GM18502 (cell line): ENCODE measurements around the gene SMIM41.

ENCODE experiments used
- ATAC-seq: cut with Tn5 transposase; IDR thresholded peaks from one replicate; pipeline ENCODE4 v1.9.1; 2021; ENCODE audit warnings: mild to moderate bottlenecking; ENCODE audit not compliant: unreplicated experiment, poor library complexity

The SMIM41 gene

GRCh38 chr12:52050116-52050757 is 29.3 kb upstream of the SMIM41 start:
- ATAC-seq = no peak

GRCh38 chr12:52050758-52051541 is 28.6 kb upstream of the SMIM41 start, which contains the start of gene NR4A1:
Gene NR4A1 (plus strand): TSS chr12:52051442. CDS start chr12:52054329, 2,887 bp downstream.
- ATAC-seq = peak; percentile 87

- ATAC-seq = no peak
These were observed 26.9 kb upstream of the SMIM41 start for GRCh38 chr12:52052468-52053186.

GRCh38 chr12:52053536-52054209 is 25.8 kb upstream of the SMIM41 start:
- no peak for ATAC-seq

GRCh38 chr12:52054231-52054832 is 25.2 kb upstream of the SMIM41 start:
- no peak for ATAC-seq

GRCh38 chr12:52054833-52055730 is 24.4 kb upstream of the SMIM41 start:
- ATAC-seq = no peak

GRCh38 chr12:52055731-52056711 is 23.5 kb upstream of the SMIM41 start:
- no peak for ATAC-seq

- no peak for ATAC-seq
These were observed 22.5 kb upstream of the SMIM41 start for GRCh38 chr12:52056801-52057637.

GRCh38 chr12:52057638-52058576 is 21.6 kb upstream of the SMIM41 start:
- no peak for ATAC-seq

- no peak for ATAC-seq
These were observed 20.7 kb upstream of the SMIM41 start for GRCh38 chr12:52058631-52059361.

GRCh38 chr12:52059582-52060497 is 19.7 kb upstream of the SMIM41 start:
- no peak for ATAC-seq

GRCh38 chr12:52060498-52061177 is 18.9 kb upstream of the SMIM41 start:
- ATAC-seq = no peak

- no peak for ATAC-seq
These were observed 17.9 kb upstream of the SMIM41 start for GRCh38 chr12:52061470-52062166.
